ENCODE results near the gene STRADA.

STRADA gene

GRCh38 chr17:63700528-63701455 is 40.8 kb downstream of the STRADA start:
- Histone ChIP-seq H3K36me3 (ENCODE audit: insufficient read depth, insufficient read length, low read length) (peaks cover 63% of the 10 kb centered on the region), H3K4me1 (ENCODE audit: insufficient read depth, insufficient read length) (peaks cover 35% of the 10 kb centered on the region), H3K9me3 (ENCODE audit: insufficient read depth, low read length) (no peaks in the 10 kb centered on the region), H3K27me3 (ENCODE audit: insufficient read depth, insufficient read length) (no peaks in the 10 kb centered on the region), H3K4me3 (ENCODE audit: insufficient read length, low read depth) (peak overlapping the region; percentile 64), H3K9ac (ENCODE audit: insufficient read length, low read depth) (peak overlapping the region; percentile 85)
- TF ChIP-seq YY1 (IDR thresholded peaks at IDR 0.05; ENCODE audit: insufficient read depth, insufficient read length) (no peak), SUZ12 (IDR thresholded peaks at IDR 0.05; ENCODE audit: extremely low read depth, insufficient read depth, insufficient read length) (no peak)
- no peak for DNase-seq (ENCODE audit: low read depth, low spot score)

- no peak for DNase-seq (ENCODE audit: low read depth, low spot score)
- peaks cover 36% of the 10 kb centered on the region for H3K4me1 ChIP-seq (ENCODE audit: insufficient read depth, insufficient read length)
- H3K9ac ChIP-seq (ENCODE audit: insufficient read length, low read depth): peak within 1 kb of the TSS; percentile 85
- H3K4me3 ChIP-seq (ENCODE audit: insufficient read length, low read depth): peak within 1 kb of the TSS; percentile 64
- TF ChIP-seq SUZ12 (IDR thresholded peaks at IDR 0.05; ENCODE audit: extremely low read depth, insufficient read depth, insufficient read length) (no peak), ZNF274 (IDR thresholded peaks at IDR 0.05; ENCODE audit: low read depth, low read length) (no peak), YY1 (IDR thresholded peaks at IDR 0.05; ENCODE audit: insufficient read depth, insufficient read length) (no peak)
- no peaks in the 10 kb centered on the region for H3K27me3 ChIP-seq (ENCODE audit: insufficient read depth, insufficient read length)
- H3K36me3 ChIP-seq (ENCODE audit: insufficient read depth, insufficient read length, low read length): peaks cover 60% of the 10 kb centered on the region
- H3K9me3 ChIP-seq (ENCODE audit: insufficient read depth, low read length): no peaks in the 10 kb centered on the region
Observed at GRCh38 chr17:63699638-63700527, 41.7 kb downstream of the STRADA start, which contains the start of gene LIMD2. Gene LIMD2 (minus strand): TSS chr17:63700125. CDS start chr17:63699298, 827 bp downstream.

- DNase-seq (ENCODE audit: low read depth, low spot score): no peak
- Histone ChIP-seq H3K27me3 (ENCODE audit: insufficient read depth, insufficient read length) (no peaks in the 10 kb centered on the region), H3K9me3 (ENCODE audit: insufficient read depth, low read length) (no peaks in the 10 kb centered on the region), H3K4me3 (ENCODE audit: insufficient read length, low read depth) (peak overlapping the region; percentile 64), H3K36me3 (ENCODE audit: insufficient read depth, insufficient read length, low read length) (peaks cover 61% of the 10 kb centered on the region), H3K4me1 (ENCODE audit: insufficient read depth, insufficient read length) (peaks cover 42% of the 10 kb centered on the region), H3K9ac (ENCODE audit: insufficient read length, low read depth) (peak overlapping the region; percentile 84)
- TF ChIP-seq ZNF274 (IDR thresholded peaks at IDR 0.05; ENCODE audit: low read depth, low read length) (no peak), SUZ12 (IDR thresholded peaks at IDR 0.05; ENCODE audit: extremely low read depth, insufficient read depth, insufficient read length) (no peak), YY1 (IDR thresholded peaks at IDR 0.05; ENCODE audit: insufficient read depth, insufficient read length) (no peak)
Observed at GRCh38 chr17:63698886-63699637, 42.5 kb downstream of the STRADA start.

- H3K4me1 ChIP-seq (ENCODE audit: insufficient read depth, insufficient read length): peaks cover 38% of the 10 kb centered on the region
- H3K36me3 ChIP-seq (ENCODE audit: insufficient read depth, insufficient read length, low read length): peaks cover 61% of the 10 kb centered on the region
- no peaks in the 10 kb centered on the region for H3K27me3 ChIP-seq (ENCODE audit: insufficient read depth, insufficient read length)
- peak overlapping the region; percentile 64 for H3K4me3 ChIP-seq (ENCODE audit: insufficient read length, low read depth)
- H3K9me3 ChIP-seq (ENCODE audit: insufficient read depth, low read length): no peaks in the 10 kb centered on the region
- DNase-seq (ENCODE audit: low read depth, low spot score): no peak
- TF ChIP-seq SUZ12 (IDR thresholded peaks at IDR 0.05; ENCODE audit: extremely low read depth, insufficient read depth, insufficient read length) (no peak), YY1 (IDR thresholded peaks at IDR 0.05; ENCODE audit: insufficient read depth, insufficient read length) (no peak), ZNF274 (IDR thresholded peaks at IDR 0.05; ENCODE audit: low read depth, low read length) (no peak)
- H3K9ac ChIP-seq (ENCODE audit: insufficient read length, low read depth): peak overlapping the region; percentile 84
Observed at GRCh38 chr17:63698381-63698885, 43.2 kb downstream of the STRADA start.

- Histone ChIP-seq H3K4me1 (ENCODE audit: insufficient read depth, insufficient read length) (peaks cover 38% of the 10 kb centered on the region), H3K9ac (ENCODE audit: insufficient read length, low read depth) (peak overlapping the region; percentile 84), H3K36me3 (ENCODE audit: insufficient read depth, insufficient read length, low read length) (peaks cover 61% of the 10 kb centered on the region), H3K9me3 (ENCODE audit: insufficient read depth, low read length) (no peaks in the 10 kb centered on the region), H3K4me3 (ENCODE audit: insufficient read length, low read depth) (peak overlapping the region; percentile 64), H3K27me3 (ENCODE audit: insufficient read depth, insufficient read length) (no peaks in the 10 kb centered on the region)
- DNase-seq (ENCODE audit: low read depth, low spot score): no peak
- no peak for TF ChIP-seq SUZ12 (IDR thresholded peaks at IDR 0.05; ENCODE audit: extremely low read depth, insufficient read depth, insufficient read length)
Observed at GRCh38 chr17:63697341-63698286, 44.0 kb downstream of the STRADA start.
